ENCODE data around the gene FGL2.

GRCh38 chr7:77199013-77199966, at the start of gene FGL2:
- TF ChIP-seq CTCF (conservative IDR thresholded peaks at IDR 0.05; ENCODE audit: low read depth, low read length): no peak
- no peak for TF ChIP-seq RAD21 (IDR thresholded peaks at IDR 0.05; ENCODE audit: low read length)
- no peak for TF ChIP-seq BHLHE40 (IDR thresholded peaks at IDR 0.05; ENCODE audit: low read depth, low read length)
- no peak for TF ChIP-seq CEBPB (IDR thresholded peaks at IDR 0.05; ENCODE audit: low read depth, low read length)
- no peak for TF ChIP-seq MAZ (IDR thresholded peaks at IDR 0.05; ENCODE audit: borderline replicate concordance, low read depth, low read length)
- no peak for TF ChIP-seq MAFK (IDR thresholded peaks at IDR 0.05; ENCODE audit: low read depth, low read length)
- TF ChIP-seq USF2 (IDR thresholded peaks at IDR 0.05; ENCODE audit: low read depth, low read length): no peak
- no peak for TF ChIP-seq SMC3 (IDR thresholded peaks at IDR 0.05; ENCODE audit: low read depth, low read length)
- TF ChIP-seq FOS (IDR thresholded peaks at IDR 0.05; ENCODE audit: low read depth, low read length): no peak
- no peak for TF ChIP-seq POLR2A (IDR thresholded peaks at IDR 0.05; ENCODE audit: low read depth, low read length)

Data from IMR-90 (cell line).